H9 (cell line): ENCODE results near the gene CD80. TPM values are rescaled to one million over a fixed set of nuclear protein-coding genes. Genes with fewer than 3 reads are reported as not detected.

Experiments
- DNase-seq: peaks from one replicate; pipeline ENCODE4 v3.0.0-alpha.2; 2017
- H2AFZ ChIP-seq: one replicate; pipeline ENCODE4 v1.6.1; 2013; ENCODE audit warnings: mild to moderate bottlenecking, low read length, control low read depth, moderate library complexity
- H2AK5ac ChIP-seq: 2 replicates; pipeline ENCODE4 v1.6.1; 2013; ENCODE audit warnings: low read length, control low read depth, mixed read lengths; ENCODE audit not compliant: insufficient read length
- H2BK120ac ChIP-seq: one replicate; pipeline ENCODE4 v1.6.1; 2013; ENCODE audit warnings: low read depth, mild to moderate bottlenecking, low read length, control low read depth, inconsistent platforms; ENCODE audit not compliant: poor library complexity, severe bottlenecking
- H2BK12ac ChIP-seq: 2 replicates; pipeline ENCODE4 v1.6.1; 2013; ENCODE audit warnings: low read length, control low read depth, mixed read lengths, low read depth; ENCODE audit not compliant: insufficient read length
- H2BK15ac ChIP-seq: 2 replicates; pipeline ENCODE4 v1.6.1; 2013; ENCODE audit warnings: low read depth, low read length, control low read depth
- H2BK20ac ChIP-seq: one replicate; pipeline ENCODE4 v1.6.1; 2013; ENCODE audit warnings: low read depth, mild to moderate bottlenecking, low read length, control low read depth, inconsistent platforms; ENCODE audit not compliant: poor library complexity, severe bottlenecking
- H2BK5ac ChIP-seq: 2 replicates; pipeline ENCODE4 v1.6.1; 2013; ENCODE audit warnings: low read length, control low read depth, mixed read lengths; ENCODE audit not compliant: insufficient read length
- H3K14ac ChIP-seq: 2 replicates; pipeline ENCODE4 v1.6.1; 2013; ENCODE audit warnings: low read length, control low read depth; ENCODE audit not compliant: insufficient read depth
- H3K18ac ChIP-seq: 2 replicates; pipeline ENCODE4 v1.6.1; 2013; ENCODE audit warnings: low read depth, mild to moderate bottlenecking, mixed read lengths, low read length, control low read depth; ENCODE audit not compliant: insufficient read length
- H3K23ac ChIP-seq: 2 replicates; pipeline ENCODE4 v1.6.1; 2013; ENCODE audit warnings: low read length, control low read depth, mixed read lengths, low read depth; ENCODE audit not compliant: insufficient read length
- H3K23me2 ChIP-seq: 2 replicates; pipeline ENCODE4 v1.6.1; 2013; ENCODE audit warnings: low read depth, mild to moderate bottlenecking, mixed read lengths, low read length, control low read depth; ENCODE audit not compliant: insufficient read length, poor library complexity, severe bottlenecking
- H3K27ac ChIP-seq: 2 replicates; pipeline ENCODE4 v1.5.1; 2013; ENCODE audit warnings: low read length, control low read depth, mixed read lengths, low read depth; ENCODE audit not compliant: insufficient read length
- H3K27me3 ChIP-seq: 2 replicates; pipeline ENCODE4 v1.6.1; 2013; ENCODE audit warnings: low read length, control low read depth, inconsistent platforms; ENCODE audit not compliant: insufficient read depth
- H3K4ac ChIP-seq: 2 replicates; pipeline ENCODE4 v1.6.1; 2013; ENCODE audit warnings: low read depth, mild to moderate bottlenecking, control low read depth, inconsistent platforms, low read length, moderate library complexity
- H3K4me1 ChIP-seq: 2 replicates; pipeline ENCODE4 v1.6.1; 2013; ENCODE audit warnings: low read length, control low read depth, inconsistent platforms; ENCODE audit not compliant: insufficient read depth
- H3K4me2 ChIP-seq: 2 replicates; pipeline ENCODE4 v1.6.1; 2013; ENCODE audit warnings: low read length, control low read depth, mixed read lengths; ENCODE audit not compliant: insufficient read length, insufficient read depth
- H3K56ac ChIP-seq: 2 replicates; pipeline ENCODE4 v1.6.1; 2013; ENCODE audit warnings: low read depth, mild to moderate bottlenecking, mixed read lengths, low read length, control low read depth; ENCODE audit not compliant: insufficient read length
- H3K79me1 ChIP-seq: 2 replicates; pipeline ENCODE4 v1.6.1; 2013; ENCODE audit warnings: low read depth, mild to moderate bottlenecking, moderate library complexity, low read length, control low read depth, inconsistent platforms; ENCODE audit not compliant: insufficient read depth, poor library complexity, severe bottlenecking
- H3K79me2 ChIP-seq: 2 replicates; pipeline ENCODE4 v1.6.1; 2013; ENCODE audit warnings: low read length, control low read depth, inconsistent platforms; ENCODE audit not compliant: insufficient read depth
- H3K9ac ChIP-seq: 2 replicates; pipeline ENCODE4 v1.6.1; 2013; ENCODE audit warnings: low read length, control low read depth, mixed read lengths; ENCODE audit not compliant: insufficient read length; ENCODE audit errors: extremely low read depth
- H3K9me3 ChIP-seq: one replicate; pipeline ENCODE4 v1.6.1; 2013; ENCODE audit warnings: low read depth, low read length, inconsistent platforms; ENCODE audit not compliant: control insufficient read depth
- H3T11ph ChIP-seq: one replicate; pipeline ENCODE4 v1.6.1; 2013; ENCODE audit warnings: mild to moderate bottlenecking, low read length, control low read depth, inconsistent platforms
- H4K20me1 ChIP-seq: one replicate; pipeline ENCODE4 v1.6.1; 2013; ENCODE audit not compliant: control insufficient read depth, insufficient read length, insufficient read depth
- H4K5ac ChIP-seq: 2 replicates; pipeline ENCODE4 v1.6.1; 2013; ENCODE audit warnings: low read depth, mild to moderate bottlenecking, mixed read lengths, low read length, control low read depth; ENCODE audit not compliant: insufficient read length
- H4K8ac ChIP-seq: replicated peaks from 2 replicates; pipeline ENCODE4 v1.6.1; 2013; ENCODE audit warnings: low read length, control low read depth, mixed read lengths, low read depth; ENCODE audit not compliant: insufficient read length
- H4K91ac ChIP-seq: 2 replicates; pipeline ENCODE4 v1.6.1; 2013; ENCODE audit warnings: low read depth, mild to moderate bottlenecking, moderate library complexity, mixed read lengths, low read length, control low read depth; ENCODE audit not compliant: insufficient read length
- H3K27ac Mint-ChIP-seq, 3 experiments: 2 replicates in 2 of 3; 3 replicates in 1 of 3; pipeline ENCODE4 v1.8.0; 2020 to 2021; ENCODE audit warnings: mixed read lengths in 3 of 3, mild to moderate bottlenecking in 1 of 3, moderate library complexity in 1 of 3
- H3K27me3 Mint-ChIP-seq: 2 replicates; pipeline ENCODE4 v1.8.0; 2021; ENCODE audit warnings: low read depth, mild to moderate bottlenecking, moderate library complexity, mixed read lengths
- H3K36me3 Mint-ChIP-seq, 3 experiments: 2 replicates in 2 of 3; 3 replicates in 1 of 3; pipeline ENCODE4 v1.8.0; 2020 to 2021; ENCODE audit warnings: low read depth in 3 of 3, mixed read lengths in 3 of 3; ENCODE audit not compliant: insufficient read depth in 1 of 3
- H3K4me1 Mint-ChIP-seq, 2 experiments: 2 replicates each; pipeline ENCODE4 v1.8.0; 2020; ENCODE audit warnings: mixed read lengths in 2 of 2
- H3K4me3 Mint-ChIP-seq, 2 experiments: 2 replicates in 1 of 2; 3 replicates in 1 of 2; pipeline ENCODE4 v1.8.0; 2020 to 2021; ENCODE audit warnings: mild to moderate bottlenecking in 2 of 2, mixed read lengths in 2 of 2, moderate library complexity in 1 of 2
- H3K9me3 Mint-ChIP-seq, 2 experiments: 2 replicates in 1 of 2; 3 replicates in 1 of 2; pipeline ENCODE4 v1.8.0; 2020; ENCODE audit warnings: mild to moderate bottlenecking in 2 of 2, mixed read lengths in 2 of 2, moderate library complexity in 1 of 2
- WGBS: extraction: QIAGEN DNeasy Blood & Tissue Kit; methylation state at CpG from one replicate; pipeline ENCODE4 v1.1.7; 2013; ENCODE audit warnings: missing lambda C conversion rate, low lambda C conversion rate, mixed read lengths; ENCODE audit not compliant: insufficient read length; ENCODE audit errors: extremely low coverage; 5-methylcytosine and 5-hydroxymethylcytosine counted together
- total RNA-seq: library from RNA; stranded (reverse); gene quantifications from 2 replicates; pipeline ENCODE4 v1.2.1, GENCODE V29; 2021
- TF ChIP-seq, protein P1 (sequence below): fragments of 200-600 bp; sonication (generic); conservative IDR thresholded peaks from 3 replicates; pipeline ENCODE4 v1.8.0; 2021; ENCODE audit warnings: antibody characterized with exemption, mild to moderate bottlenecking

Gene CD80
- total RNA-seq, 1 experiment from 2014 or later: not detected

DNA sequence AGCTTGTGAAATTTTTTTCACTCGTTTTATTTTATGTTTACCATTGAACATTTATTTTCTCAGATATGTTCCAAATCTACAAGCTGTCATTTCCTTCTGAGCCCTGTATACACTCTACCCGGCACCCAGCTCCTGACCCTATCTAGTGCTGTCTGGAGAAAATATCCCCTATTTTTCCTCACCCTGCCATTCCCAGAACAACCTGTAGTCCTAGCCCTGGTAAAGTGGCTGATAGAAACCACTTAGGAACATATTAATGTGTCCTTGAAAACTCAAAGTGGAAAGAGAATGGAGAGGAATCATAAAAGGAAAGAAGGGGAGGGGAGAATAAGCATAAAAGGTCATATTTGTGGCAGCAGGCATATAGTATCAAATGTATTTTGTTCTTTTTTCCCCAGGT lies 69.3 kb downstream of the CD80 start:
- Histone ChIP-seq H4K91ac (no peak overlapping the region), H3K18ac (no peak overlapping the region), H3K27me3 (no peaks in the 10 kb centered on the region), H3T11ph (no peak overlapping the region), H4K8ac (no peak overlapping the region), H3K4me2 (no peak overlapping the region), H3K4me1 (no peaks in the 10 kb centered on the region), H2BK5ac (no peak overlapping the region), H3K23me2 (no peaks in the 10 kb centered on the region), H4K5ac (no peak overlapping the region), H3K27ac (no peak overlapping the region), H3K79me2 (no peaks in the 10 kb centered on the region), H3K9me3 (no peaks in the 10 kb centered on the region), H3K56ac (no peak overlapping the region), H2BK120ac (no peak overlapping the region), H3K4ac (no peak overlapping the region), H4K20me1 (no peaks in the 10 kb centered on the region), H2BK20ac (no peak overlapping the region), H2BK12ac (no peak overlapping the region), H3K9ac (no peak overlapping the region), H2BK15ac (no peak overlapping the region), H2AK5ac (no peak overlapping the region), H3K23ac (no peak overlapping the region), H2AFZ (no peak overlapping the region), H3K79me1 (no peaks in the 10 kb centered on the region), H3K14ac (no peak overlapping the region)
- TF ChIP-seq, protein P1, sequence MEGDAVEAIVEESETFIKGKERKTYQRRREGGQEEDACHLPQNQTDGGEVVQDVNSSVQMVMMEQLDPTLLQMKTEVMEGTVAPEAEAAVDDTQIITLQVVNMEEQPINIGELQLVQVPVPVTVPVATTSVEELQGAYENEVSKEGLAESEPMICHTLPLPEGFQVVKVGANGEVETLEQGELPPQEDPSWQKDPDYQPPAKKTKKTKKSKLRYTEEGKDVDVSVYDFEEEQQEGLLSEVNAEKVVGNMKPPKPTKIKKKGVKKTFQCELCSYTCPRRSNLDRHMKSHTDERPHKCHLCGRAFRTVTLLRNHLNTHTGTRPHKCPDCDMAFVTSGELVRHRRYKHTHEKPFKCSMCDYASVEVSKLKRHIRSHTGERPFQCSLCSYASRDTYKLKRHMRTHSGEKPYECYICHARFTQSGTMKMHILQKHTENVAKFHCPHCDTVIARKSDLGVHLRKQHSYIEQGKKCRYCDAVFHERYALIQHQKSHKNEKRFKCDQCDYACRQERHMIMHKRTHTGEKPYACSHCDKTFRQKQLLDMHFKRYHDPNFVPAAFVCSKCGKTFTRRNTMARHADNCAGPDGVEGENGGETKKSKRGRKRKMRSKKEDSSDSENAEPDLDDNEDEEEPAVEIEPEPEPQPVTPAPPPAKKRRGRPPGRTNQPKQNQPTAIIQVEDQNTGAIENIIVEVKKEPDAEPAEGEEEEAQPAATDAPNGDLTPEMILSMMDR: 0 out of 3 replicates have a peak, but pooled peaks have one; percentile 20
- no CpG with 5 or more reads among the region's 2 CpGs for WGBS
- Mint-ChIP-seq H3K4me3 (no peak overlapping the region), H3K4me1 (no peaks in the 10 kb centered on the region), H3K9me3 (no peaks in the 10 kb centered on the region), H3K36me3 (peaks cover 10 to 30% (median 29%) of the 10 kb centered on the region in 3 experiments; a peak in 6 of 7 replicates), H3K27ac (no peak overlapping the region; a peak in 1 of 7 replicates), H3K27me3 (no peaks in the 10 kb centered on the region)
- DNase-seq: no peak
